Liver (tissue), 3 donors: Measurements from ENCODE around the gene ALKBH4.
"Not testable (repeated sequence)": the region's sequence is repeated elsewhere in the genome, so short reads cannot be mapped to it uniquely, and the experiment has no call there.

Source experiments
- ATF3 ChIP-seq: IDR thresholded peaks from 2 replicates; pipeline ENCODE4 v1.6.1; 2016; ENCODE audit warnings: antibody characterized with exemption
- CTCF ChIP-seq: fragments of 150-350 bp; IDR thresholded peaks from 2 replicates; pipeline ENCODE4 v1.5.1; 2017; ENCODE audit warnings: improper control_type of control experiment, low read depth, low read length; ENCODE audit not compliant: missing input control
- GABPA ChIP-seq, 2 donors: IDR thresholded peaks in 1 of 2; conservative IDR thresholded peaks in 1 of 2; 2 replicates each; pipeline ENCODE4 v1.6.1; 2016; ENCODE audit warnings: antibody characterized with exemption in 2 of 2, mild to moderate bottlenecking in 1 of 2, moderate library complexity in 1 of 2
- JUND ChIP-seq, 2 donors: IDR thresholded peaks; 2 replicates each; pipeline ENCODE4 v1.6.1; 2016; ENCODE audit warnings: antibody characterized with exemption in 2 of 2
- NR2F2 ChIP-seq: IDR thresholded peaks from 2 replicates; pipeline ENCODE4 v1.6.1; 2016; ENCODE audit warnings: antibody characterized with exemption
- RAD21 ChIP-seq, 2 donors: IDR thresholded peaks; 2 replicates each; pipeline ENCODE4 v1.6.1; 2016; ENCODE audit warnings: antibody characterized with exemption in 2 of 2, mild to moderate bottlenecking in 2 of 2
- REST ChIP-seq: IDR thresholded peaks from 2 replicates; pipeline ENCODE4 v1.6.1; 2016; ENCODE audit warnings: antibody characterized with exemption, mild to moderate bottlenecking
- SP1 ChIP-seq: IDR thresholded peaks from 2 replicates; pipeline ENCODE4 v1.6.1; 2018; ENCODE audit warnings: antibody characterized with exemption, mild to moderate bottlenecking
- TAF1 ChIP-seq: conservative IDR thresholded peaks from 2 replicates; pipeline ENCODE4 v1.6.1; 2016; ENCODE audit warnings: antibody characterized with exemption, mild to moderate bottlenecking
- YY1 ChIP-seq: IDR thresholded peaks from 2 replicates; pipeline ENCODE4 v1.6.1; 2016; ENCODE audit warnings: antibody characterized with exemption, mild to moderate bottlenecking
- ZBTB33 ChIP-seq: IDR thresholded peaks from 2 replicates; pipeline ENCODE4 v1.6.1; 2016; ENCODE audit warnings: antibody characterized with exemption
- TF ChIP-seq, protein P1 (sequence below): IDR thresholded peaks from 2 replicates; pipeline ENCODE4 v1.6.1; 2016; ENCODE audit warnings: antibody characterized with exemption
- donor health status: healthy.
- donor health status: healthy.

- TF ChIP-seq CTCF (peak; percentile 23), RAD21 (IDR thresholded peaks at IDR 0.05) (peak; percentile 38 to 45)
- TF ChIP-seq GABPA (IDR thresholded peaks at IDR 0.05 in 1 of 2, conservative IDR thresholded peaks at IDR 0.05 in 1 of 2); TAF1; REST; ATF3; YY1; NR2F2; JUND (IDR thresholded peaks at IDR 0.05); SP1; ZBTB33: not testable (repeated sequence)
- TF ChIP-seq, protein P1, sequence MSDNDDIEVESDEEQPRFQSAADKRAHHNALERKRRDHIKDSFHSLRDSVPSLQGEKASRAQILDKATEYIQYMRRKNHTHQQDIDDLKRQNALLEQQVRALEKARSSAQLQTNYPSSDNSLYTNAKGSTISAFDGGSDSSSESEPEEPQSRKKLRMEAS = not testable (repeated sequence)
Observed at GRCh38 chr7:102479982-102480637, 15.4 kb upstream of the ALKBH4 start.
